Ascending aorta (tissue), 2 donors: ENCODE data around the gene NELL2. TPM values are rescaled to one million over a fixed set of nuclear protein-coding genes. Genes with fewer than 3 reads are reported as not detected.

Experiments
- DNase-seq, 2 donors: peaks; one replicate each; pipeline ENCODE4 v3.0.0-alpha.2; 2019; ENCODE audit warnings: low spot score in 2 of 2
- H3K27ac ChIP-seq, 2 donors: fragments of 200-600 bp; sonication (generic); one replicate each; pipeline ENCODE4 v1.5.1; 2016 to 2017; ENCODE audit warnings: mild to moderate bottlenecking in 1 of 2
- H3K27me3 ChIP-seq: fragments of 200-600 bp; sonication (generic); one replicate; pipeline ENCODE4 v1.5.1; 2017
- H3K36me3 ChIP-seq, 2 donors: fragments of 200-600 bp; sonication (generic); one replicate each; pipeline ENCODE4 v1.5.1; 2016
- H3K4me1 ChIP-seq, 2 donors: fragments of 200-600 bp; sonication (generic); one replicate each; pipeline ENCODE4 v1.5.1; 2016 to 2017; ENCODE audit warnings: mild to moderate bottlenecking in 1 of 2
- H3K4me3 ChIP-seq, 2 donors: fragments of 200-600 bp; sonication (generic); one replicate each; pipeline ENCODE4 v1.5.1; 2016 to 2017; ENCODE audit warnings: mild to moderate bottlenecking in 1 of 2
- H3K9me3 ChIP-seq, 2 donors: fragments of 200-600 bp; sonication (generic); one replicate each; pipeline ENCODE4 v1.5.1; 2016
- CTCF ChIP-seq, 3 experiments: fragments of 200-600 bp in 2 of 3; fragments of 450-650 bp in 1 of 3; sonication (generic) in 2 of 3; IDR thresholded peaks; one replicate each; pipeline ENCODE4 v1.5.1; 2016 to 2019; ENCODE audit warnings: antibody characterized with exemption in 3 of 3, mild to moderate bottlenecking in 1 of 3, moderate library complexity in 1 of 3
- intact Hi-C: fragments of 100-400 bp; cut with DNase I; formaldehyde crosslinking; loops from one replicate; pipeline ENCODE4 v1.15.1; 2023
- total RNA-seq: library from RNA; depleted of rRNA; stranded (reverse); fragments of >200 nt; gene quantifications from one replicate; pipeline ENCODE4 v1.1.0, GENCODE V29; 2016

NELL2 gene
- total RNA-seq, 1 donor from 2014 or later: not detected

- Histone ChIP-seq H3K4me1 (no peaks in the 10 kb centered on the region), H3K27ac (no peak overlapping the region), H3K9me3 (no peaks in the 10 kb centered on the region), H3K36me3 (no peaks in the 10 kb centered on the region), H3K27me3 (no peaks in the 10 kb centered on the region), H3K4me3 (no peak overlapping the region)
- no peak for DNase-seq
- intact Hi-C loops: no loop called here
- TF ChIP-seq CTCF (IDR thresholded peaks at IDR 0.05): no peak
Measured at GRCh38 chr12:44570036-44570583, 306.0 kb downstream of the NELL2 start.

GRCh38 chr12:44565163-44565562 lies 311.0 kb downstream of the NELL2 start:
- Histone ChIP-seq H3K27me3 (no peaks in the 10 kb centered on the region), H3K27ac (no peak overlapping the region), H3K4me1 (no peaks in the 10 kb centered on the region), H3K36me3 (no peaks in the 10 kb centered on the region), H3K4me3 (no peak overlapping the region), H3K9me3 (no peaks in the 10 kb centered on the region)
- no peak for TF ChIP-seq CTCF (IDR thresholded peaks at IDR 0.05)
- DNase-seq: no peak
- intact Hi-C loops: no loop called here

GRCh38 chr12:44563486-44563885 lies 312.6 kb downstream of the NELL2 start:
- no peak overlapping the region for H3K27ac ChIP-seq
- no peaks in the 10 kb centered on the region for H3K36me3 ChIP-seq
- DNase-seq: no peak
- no peak for TF ChIP-seq CTCF (IDR thresholded peaks at IDR 0.05)
- H3K4me3 ChIP-seq: no peak overlapping the region
- H3K4me1 ChIP-seq: no peaks in the 10 kb centered on the region
- intact Hi-C loops: no loop called here
- no peaks in the 10 kb centered on the region for H3K27me3 ChIP-seq
- no peaks in the 10 kb centered on the region for H3K9me3 ChIP-seq

GRCh38 chr12:44558340-44559100 lies 317.6 kb downstream of the NELL2 start:
- Histone ChIP-seq H3K9me3 (no peaks in the 10 kb centered on the region), H3K27ac (no peak overlapping the region), H3K4me1 (no peaks in the 10 kb centered on the region), H3K27me3 (no peaks in the 10 kb centered on the region), H3K4me3 (no peak overlapping the region), H3K36me3 (no peaks in the 10 kb centered on the region)
- no peak for TF ChIP-seq CTCF (IDR thresholded peaks at IDR 0.05)
- intact Hi-C loops: no loop called here
- no peak for DNase-seq

- Histone ChIP-seq H3K9me3 (no peaks in the 10 kb centered on the region), H3K4me3 (no peak overlapping the region), H3K36me3 (no peaks in the 10 kb centered on the region), H3K27me3 (no peaks in the 10 kb centered on the region), H3K4me1 (no peaks in the 10 kb centered on the region), H3K27ac (no peak overlapping the region)
- intact Hi-C loops: no loop called here
- TF ChIP-seq CTCF (IDR thresholded peaks at IDR 0.05): no peak
- DNase-seq: no peak
Measured at GRCh38 chr12:44555454-44555853, 320.7 kb downstream of the NELL2 start.
